ENCODE results near the gene UNC5CL. TPM values are rescaled to one million over a fixed set of nuclear protein-coding genes. Genes with fewer than 3 reads are reported as not detected.

Gene UNC5CL
- total RNA-seq, 1 experiment from 2014 or later, result 1.1 TPM

Other genes starting within 250 kb of the UNC5CL start
- not detected in 2 replicates for gene TSPO2, start 3.2 kb upstream of the UNC5CL start, total RNA-seq (2014; rRNA removed; shearing (Covaris generic))
- gene APOBEC2, start 14.0 kb upstream of the UNC5CL start, total RNA-seq (2014; rRNA removed; shearing (Covaris generic)), result not detected in 2 replicates
- gene OARD1, start 33.1 kb upstream of the UNC5CL start, total RNA-seq (2014; rRNA removed; shearing (Covaris generic)), result 14.5 and 20.2 TPM in 2 replicates
- 18.5 and 21.8 TPM in 2 replicates for gene NFYA, start 33.8 kb upstream of the UNC5CL start, total RNA-seq (2014; rRNA removed; shearing (Covaris generic))
- not detected in 2 replicates for gene TREML1, start 115.1 kb upstream of the UNC5CL start, total RNA-seq (2014; rRNA removed; shearing (Covaris generic))
- gene TREM2, start 123.9 kb upstream of the UNC5CL start, total RNA-seq (2014; rRNA removed; shearing (Covaris generic)), result not detected in 2 replicates
- 3.1 and 3.3 TPM in 2 replicates for gene TREML2, start 161.9 kb upstream of the UNC5CL start, total RNA-seq (2014; rRNA removed; shearing (Covaris generic))
- gene TREML4, start 189.1 kb upstream of the UNC5CL start, total RNA-seq (2014; rRNA removed; shearing (Covaris generic)), result not detected in 2 replicates
- 0.18 TPM in 1 of 2 replicates, not detected in the other for gene TREM1, start 247.5 kb upstream of the UNC5CL start, total RNA-seq (2014; rRNA removed; shearing (Covaris generic))

All from HT-29 (cell line).